Progenitor cell of endocrine pancreas (in vitro differentiated cells): ENCODE data around the gene STK36. TPM values are rescaled to one million over a fixed set of nuclear protein-coding genes. Genes with fewer than 3 reads are reported as not detected.

ENCODE experiments used
- DNase-seq: peaks from one replicate; pipeline ENCODE4 v3.0.0; 2021; ENCODE audit warnings: low spot score; ENCODE audit not compliant: unreplicated experiment
- H3K27ac Mint-ChIP-seq: 2 replicates; pipeline ENCODE4 v1.8.0; 2021; ENCODE audit warnings: mild to moderate bottlenecking, moderate library complexity, mixed read lengths
- H3K27me3 Mint-ChIP-seq: 2 replicates; pipeline ENCODE4 v1.8.0; 2021; ENCODE audit warnings: mixed read lengths
- H3K36me3 Mint-ChIP-seq: 2 replicates; pipeline ENCODE4 v1.8.0; 2022; ENCODE audit warnings: mixed read lengths; ENCODE audit not compliant: insufficient read depth
- H3K4me1 Mint-ChIP-seq: 2 replicates; pipeline ENCODE4 v1.8.0; 2021; ENCODE audit warnings: low read depth, mixed read lengths
- H3K4me3 Mint-ChIP-seq: 2 replicates; pipeline ENCODE4 v1.8.0; 2021; ENCODE audit warnings: low read depth, mild to moderate bottlenecking, moderate library complexity, mixed read lengths
- H3K9me3 Mint-ChIP-seq: 2 replicates; pipeline ENCODE4 v1.8.0; 2021; ENCODE audit warnings: low read depth, mixed read lengths
- total RNA-seq: library from RNA; stranded (reverse); gene quantifications from 2 replicates; pipeline ENCODE4 v1.2.1, GENCODE V29; 2021
- TF ChIP-seq, protein P1 (sequence below): fragments of 200-600 bp; sonication (generic); IDR thresholded peaks from one replicate; pipeline ENCODE4 v1.5.0; 2021; ENCODE audit warnings: antibody characterized with exemption, mild to moderate bottlenecking; ENCODE audit not compliant: unreplicated experiment

STK36 gene
- total RNA-seq, 1 donor from 2014 or later, result 137 TPM

DNA sequence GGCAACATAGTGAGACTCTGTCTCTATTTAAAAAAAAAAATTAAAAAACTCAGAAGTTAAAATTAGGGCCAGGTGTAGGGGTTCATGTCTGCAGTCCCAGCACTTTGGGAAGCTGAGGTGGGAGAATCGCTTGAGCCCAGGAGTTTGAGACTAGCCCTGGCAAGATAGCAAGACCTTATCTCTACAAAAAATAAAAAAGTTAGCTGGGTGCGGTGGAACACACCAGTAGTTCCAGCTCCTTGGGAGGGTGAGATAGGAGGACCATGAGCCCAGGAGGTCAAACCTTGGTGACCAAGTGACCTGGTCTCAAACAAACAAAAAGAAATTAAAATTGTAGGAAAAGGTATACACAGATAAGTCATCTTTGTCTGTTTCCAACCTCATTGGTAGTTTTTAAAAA, 50.0 kb downstream of the STK36 start:
- peaks cover 18% of the 10 kb centered on the region for H3K36me3 Mint-ChIP-seq
- H3K27me3 Mint-ChIP-seq, result no peaks in the 10 kb centered on the region
- H3K27ac Mint-ChIP-seq, result peak overlapping the region; percentile 50

GRCh38 chr2:218722419-218722818, 50.5 kb downstream of the STK36 start:
- peaks cover 29% of the 10 kb centered on the region for H3K4me1 Mint-ChIP-seq
- H3K36me3 Mint-ChIP-seq, result peaks cover 21% of the 10 kb centered on the region
- DNase-seq, result no peak
- H3K4me3 Mint-ChIP-seq, result no peak overlapping the region
- no peaks in the 10 kb centered on the region for H3K27me3 Mint-ChIP-seq
- peaks cover 6% of the 10 kb centered on the region for H3K9me3 Mint-ChIP-seq
- TF ChIP-seq, protein P1, sequence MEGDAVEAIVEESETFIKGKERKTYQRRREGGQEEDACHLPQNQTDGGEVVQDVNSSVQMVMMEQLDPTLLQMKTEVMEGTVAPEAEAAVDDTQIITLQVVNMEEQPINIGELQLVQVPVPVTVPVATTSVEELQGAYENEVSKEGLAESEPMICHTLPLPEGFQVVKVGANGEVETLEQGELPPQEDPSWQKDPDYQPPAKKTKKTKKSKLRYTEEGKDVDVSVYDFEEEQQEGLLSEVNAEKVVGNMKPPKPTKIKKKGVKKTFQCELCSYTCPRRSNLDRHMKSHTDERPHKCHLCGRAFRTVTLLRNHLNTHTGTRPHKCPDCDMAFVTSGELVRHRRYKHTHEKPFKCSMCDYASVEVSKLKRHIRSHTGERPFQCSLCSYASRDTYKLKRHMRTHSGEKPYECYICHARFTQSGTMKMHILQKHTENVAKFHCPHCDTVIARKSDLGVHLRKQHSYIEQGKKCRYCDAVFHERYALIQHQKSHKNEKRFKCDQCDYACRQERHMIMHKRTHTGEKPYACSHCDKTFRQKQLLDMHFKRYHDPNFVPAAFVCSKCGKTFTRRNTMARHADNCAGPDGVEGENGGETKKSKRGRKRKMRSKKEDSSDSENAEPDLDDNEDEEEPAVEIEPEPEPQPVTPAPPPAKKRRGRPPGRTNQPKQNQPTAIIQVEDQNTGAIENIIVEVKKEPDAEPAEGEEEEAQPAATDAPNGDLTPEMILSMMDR, result no peak
- peak overlapping the region; percentile 2 for H3K27ac Mint-ChIP-seq

More for the DNA sequence above, 50.0 kb downstream of the STK36 start:
- Mint-ChIP-seq H3K4me3 (no peak overlapping the region), H3K9me3 (peaks cover 6% of the 10 kb centered on the region), H3K4me1 (peaks cover 29% of the 10 kb centered on the region)
- TF ChIP-seq, protein P1, result no peak
- no peak for DNase-seq

- Mint-ChIP-seq H3K27ac (no peak overlapping the region), H3K4me1 (peaks cover 29% of the 10 kb centered on the region), H3K36me3 (peaks cover 22% of the 10 kb centered on the region), H3K27me3 (no peaks in the 10 kb centered on the region), H3K9me3 (peaks cover 9% of the 10 kb centered on the region), H3K4me3 (no peak overlapping the region)
- no peak for DNase-seq
- TF ChIP-seq, protein P1, result no peak
These were observed 51.2 kb downstream of the STK36 start for GRCh38 chr2:218722876-218723785.

GRCh38 chr2:218726004-218726574, 54.2 kb downstream of the STK36 start:
- peaks cover 9% of the 10 kb centered on the region for H3K9me3 Mint-ChIP-seq
- no peaks in the 10 kb centered on the region for H3K27me3 Mint-ChIP-seq
- H3K4me1 Mint-ChIP-seq, result peaks cover 23% of the 10 kb centered on the region
- TF ChIP-seq, protein P1, result no peak
- H3K4me3 Mint-ChIP-seq, result no peak overlapping the region
- H3K27ac Mint-ChIP-seq, result no peak overlapping the region
- no peak for DNase-seq
- peaks cover 27% of the 10 kb centered on the region for H3K36me3 Mint-ChIP-seq

- peaks cover 9% of the 10 kb centered on the region for H3K9me3 Mint-ChIP-seq
- peaks cover 10% of the 10 kb centered on the region for H3K4me1 Mint-ChIP-seq
- no peak for DNase-seq
- H3K27me3 Mint-ChIP-seq, result no peaks in the 10 kb centered on the region
- peaks cover 27% of the 10 kb centered on the region for H3K36me3 Mint-ChIP-seq
- no peak overlapping the region for H3K4me3 Mint-ChIP-seq
- no peak overlapping the region for H3K27ac Mint-ChIP-seq
- TF ChIP-seq, protein P1, result peak; percentile 32
These were observed 55.7 kb downstream of the STK36 start for GRCh38 chr2:218727502-218728165.
